GM21786 (cell line): Measurements from ENCODE around the gene IER2.

Source experiments
- ATAC-seq: cut with Tn5 transposase; IDR thresholded peaks from one replicate; pipeline ENCODE4 v1.9.1; 2021; ENCODE audit not compliant: unreplicated experiment

Gene IER2

GRCh38 chr19:13118424-13119193 is 31.6 kb upstream of the IER2 start:
- ATAC-seq: no peak

- no peak for ATAC-seq
Measured at GRCh38 chr19:13119627-13120026, 30.6 kb upstream of the IER2 start.

GRCh38 chr19:13120031-13120430 is 30.2 kb upstream of the IER2 start:
- no peak for ATAC-seq

- no peak for ATAC-seq
Measured at GRCh38 chr19:13120817-13121216, 29.4 kb upstream of the IER2 start.

GRCh38 chr19:13121551-13122274 is 28.5 kb upstream of the IER2 start:
- ATAC-seq: no peak

GRCh38 chr19:13122275-13122878 is 27.8 kb upstream of the IER2 start:
- no peak for ATAC-seq

GRCh38 chr19:13122980-13123957 is 26.9 kb upstream of the IER2 start:
- no peak for ATAC-seq

- no peak for ATAC-seq
Measured at GRCh38 chr19:13127051-13127450, 23.2 kb upstream of the IER2 start.

GRCh38 chr19:13127811-13128575 is 22.2 kb upstream of the IER2 start:
- no peak for ATAC-seq

- no peak for ATAC-seq
Measured at GRCh38 chr19:13128583-13128982, 21.6 kb upstream of the IER2 start.

- no peak for ATAC-seq
Measured at GRCh38 chr19:13129384-13129783, 20.8 kb upstream of the IER2 start.

GRCh38 chr19:13130886-13131490 is 19.2 kb upstream of the IER2 start:
- ATAC-seq: no peak

GRCh38 chr19:13132471-13133180 is 17.6 kb upstream of the IER2 start:
- no peak for ATAC-seq

- ATAC-seq: no peak
Measured at GRCh38 chr19:13133241-13133870, 16.9 kb upstream of the IER2 start.

GRCh38 chr19:13134626-13135025 is 15.6 kb upstream of the IER2 start:
- no peak for ATAC-seq

GRCh38 chr19:13135068-13136062 is 14.8 kb upstream of the IER2 start:
- ATAC-seq: no peak

- ATAC-seq: no peak
Measured at GRCh38 chr19:13137290-13137794, 12.9 kb upstream of the IER2 start.
